ENCODE results near the gene PLEKHD1. TPM values are rescaled to one million over a fixed set of nuclear protein-coding genes. Genes with fewer than 3 reads are reported as not detected.

PLEKHD1 gene
- total RNA-seq, 5 donors from 2014 or later (not counting 1 experiment from before 2014, with no cell fraction given) = 0.28 to 0.61 (median 0.44) TPM

DNA sequence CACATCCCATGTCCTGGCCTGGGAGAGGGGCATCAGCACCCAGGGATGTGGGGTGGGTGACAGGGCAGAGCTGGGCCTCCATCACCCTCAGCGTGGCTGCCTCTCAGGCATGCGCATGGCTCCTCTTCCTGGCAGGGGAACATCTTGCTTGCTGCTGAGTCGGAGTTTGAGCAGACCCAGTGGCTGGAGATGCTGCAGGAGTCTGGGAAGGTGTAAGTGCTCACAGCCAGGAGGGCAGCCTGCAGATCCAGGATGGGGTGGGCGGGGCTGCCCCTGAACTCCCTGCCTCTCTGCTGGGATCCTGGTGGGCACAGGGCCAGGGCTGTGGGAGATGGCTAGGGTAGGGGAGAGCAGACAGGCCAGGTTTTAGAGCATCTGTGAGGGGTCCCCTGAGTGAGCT, 16.2 kb downstream of the PLEKHD1 start:
- ATAC-seq (replicated peaks in 1 of 4) (no peak), DNase-seq (no peak)
- Mint-ChIP-seq H3K27ac (no peak overlapping the region), H3K9me3 (no peaks in the 10 kb centered on the region), H3K4me1 (no peaks in the 10 kb centered on the region), H3K36me3 (no peaks in the 10 kb centered on the region), H3K27me3 (peaks cover 2 to 7% of the 10 kb centered on the region in 2 donors), H3K4me3 (no peak overlapping the region)
- Histone ChIP-seq H3K4me1 (ENCODE audit: control insufficient read depth in 1 of 2, extremely low read depth in 1 of 2, insufficient read depth in 2 of 2, low read length in 2 of 2) (no peaks in the 10 kb centered on the region), H3K27ac (ENCODE audit: low read length) (no peak overlapping the region), H3K27me3 (replicated peaks in 1 of 2; ENCODE audit: control insufficient read depth in 2 of 2, extremely low read depth in 1 of 2, insufficient read depth in 2 of 2, low read length in 1 of 2) (peaks cover 0 to 43% of the 10 kb centered on the region in 2 experiments), H3K36me3 (ENCODE audit: control insufficient read depth in 2 of 2, extremely low read depth in 1 of 2, insufficient read depth in 1 of 2, low read length in 1 of 2) (no peaks in the 10 kb centered on the region), H3K9me3 (no peaks in the 10 kb centered on the region), H3K4me3 (ENCODE audit: control insufficient read depth in 1 of 2, extremely low read depth in 1 of 2, low read length in 1 of 2) (no peak overlapping the region)
- CTCF ChIA-PET = no interaction called here
- 79% methylated on average over 4 of the region's 4 CpGs for WGBS (ENCODE audit: insufficient coverage)
- POLR2A ChIA-PET = no interaction called here

DNA sequence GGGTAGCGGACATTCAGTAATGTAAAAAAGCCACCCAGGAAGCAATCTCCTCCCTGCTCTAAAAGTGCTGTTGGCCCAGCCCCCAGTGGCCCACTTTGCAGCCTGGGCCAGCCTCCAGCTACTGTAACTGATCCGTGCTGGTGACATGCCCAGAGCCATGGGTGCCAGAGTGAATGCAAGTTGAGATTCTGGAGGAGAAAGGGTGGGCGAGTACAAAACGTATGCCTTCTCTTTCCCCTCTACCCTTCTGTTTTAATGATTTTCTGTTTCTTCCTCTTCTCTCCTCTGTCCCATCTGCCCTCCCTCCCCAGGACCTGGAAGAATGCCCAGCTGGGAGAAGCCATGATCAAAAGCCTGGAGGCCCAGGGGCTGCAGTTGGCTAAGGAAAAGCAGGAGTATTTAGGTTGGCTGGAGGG, 16.9 kb downstream of the PLEKHD1 start:
- 100% methylated on average over 1 of the region's 4 CpGs for WGBS (ENCODE audit: insufficient coverage)
- Histone ChIP-seq H3K9me3 (no peaks in the 10 kb centered on the region), H3K4me1 (ENCODE audit: control insufficient read depth in 1 of 2, extremely low read depth in 1 of 2, insufficient read depth in 2 of 2, low read length in 2 of 2) (no peaks in the 10 kb centered on the region), H3K36me3 (ENCODE audit: control insufficient read depth in 2 of 2, extremely low read depth in 1 of 2, insufficient read depth in 1 of 2, low read length in 1 of 2) (no peaks in the 10 kb centered on the region), H3K27me3 (replicated peaks in 1 of 2; ENCODE audit: control insufficient read depth in 2 of 2, extremely low read depth in 1 of 2, insufficient read depth in 2 of 2, low read length in 1 of 2) (peaks cover 0 to 40% of the 10 kb centered on the region in 2 experiments), H3K27ac (ENCODE audit: low read length) (no peak overlapping the region), H3K4me3 (ENCODE audit: control insufficient read depth in 1 of 2, extremely low read depth in 1 of 2, low read length in 1 of 2) (no peak overlapping the region)
- POLR2A ChIA-PET = no interaction called here
- no peaks in the 10 kb centered on the region for H3K9me3 Mint-ChIP-seq
- no peak overlapping the region for H3K27ac Mint-ChIP-seq
- no peak for ATAC-seq (replicated peaks in 1 of 4)
- no peaks in the 10 kb centered on the region for H3K4me1 Mint-ChIP-seq
- no peak overlapping the region for H3K4me3 Mint-ChIP-seq
- CTCF ChIA-PET = no interaction called here
- no peaks in the 10 kb centered on the region for H3K36me3 Mint-ChIP-seq
- peaks cover 0 to 7% of the 10 kb centered on the region in 2 donors for H3K27me3 Mint-ChIP-seq
- DNase-seq = no peak

DNA sequence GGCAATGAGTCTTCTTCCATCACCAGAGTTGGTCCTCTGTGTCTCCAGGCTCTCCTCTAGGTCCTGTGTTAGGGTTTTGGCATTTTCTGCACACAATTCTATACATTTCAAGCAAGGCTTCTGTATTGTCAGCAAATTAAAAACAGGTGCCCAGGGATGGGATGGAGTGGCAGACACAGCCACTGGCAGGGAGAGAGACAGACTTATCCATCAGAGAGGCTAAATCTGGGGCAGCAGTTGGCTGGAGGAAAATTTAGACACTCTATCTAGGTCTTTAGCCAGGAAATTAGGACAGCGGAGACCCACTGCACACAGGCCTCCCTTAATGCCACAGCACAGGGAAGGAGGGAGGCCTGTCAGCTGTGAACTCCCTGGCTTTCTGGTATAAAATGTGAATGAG, 20.2 kb downstream of the PLEKHD1 start:
- H3K27me3 ChIP-seq (replicated peaks in 1 of 2; ENCODE audit: control insufficient read depth in 2 of 2, extremely low read depth in 1 of 2, insufficient read depth in 2 of 2, low read length in 1 of 2) = peaks cover 0 to 27% of the 10 kb centered on the region in 2 experiments
- H3K27ac ChIP-seq (ENCODE audit: low read length) = no peak overlapping the region
- Mint-ChIP-seq H3K27me3 (peaks cover 0 to 5% of the 10 kb centered on the region in 2 donors), H3K4me1 (no peaks in the 10 kb centered on the region), H3K9me3 (no peaks in the 10 kb centered on the region), H3K36me3 (no peaks in the 10 kb centered on the region), H3K4me3 (no peak overlapping the region), H3K27ac (no peak overlapping the region)
- no peaks in the 10 kb centered on the region for H3K4me1 ChIP-seq (ENCODE audit: control insufficient read depth in 1 of 2, extremely low read depth in 1 of 2, insufficient read depth in 2 of 2, low read length in 2 of 2)
- no peak for DNase-seq
- no peak for ATAC-seq (replicated peaks in 1 of 4)
- POLR2A ChIA-PET = no interaction called here
- CTCF ChIA-PET = no interaction called here
- no peaks in the 10 kb centered on the region for H3K9me3 ChIP-seq
- H3K4me3 ChIP-seq (ENCODE audit: control insufficient read depth in 1 of 2, extremely low read depth in 1 of 2, low read length in 1 of 2) = no peak overlapping the region
- WGBS (ENCODE audit: insufficient coverage) = 100% methylated on average over 1 of the region's 1 CpG
- H3K36me3 ChIP-seq (ENCODE audit: control insufficient read depth in 2 of 2, extremely low read depth in 1 of 2, insufficient read depth in 1 of 2, low read length in 1 of 2) = no peaks in the 10 kb centered on the region

DNA sequence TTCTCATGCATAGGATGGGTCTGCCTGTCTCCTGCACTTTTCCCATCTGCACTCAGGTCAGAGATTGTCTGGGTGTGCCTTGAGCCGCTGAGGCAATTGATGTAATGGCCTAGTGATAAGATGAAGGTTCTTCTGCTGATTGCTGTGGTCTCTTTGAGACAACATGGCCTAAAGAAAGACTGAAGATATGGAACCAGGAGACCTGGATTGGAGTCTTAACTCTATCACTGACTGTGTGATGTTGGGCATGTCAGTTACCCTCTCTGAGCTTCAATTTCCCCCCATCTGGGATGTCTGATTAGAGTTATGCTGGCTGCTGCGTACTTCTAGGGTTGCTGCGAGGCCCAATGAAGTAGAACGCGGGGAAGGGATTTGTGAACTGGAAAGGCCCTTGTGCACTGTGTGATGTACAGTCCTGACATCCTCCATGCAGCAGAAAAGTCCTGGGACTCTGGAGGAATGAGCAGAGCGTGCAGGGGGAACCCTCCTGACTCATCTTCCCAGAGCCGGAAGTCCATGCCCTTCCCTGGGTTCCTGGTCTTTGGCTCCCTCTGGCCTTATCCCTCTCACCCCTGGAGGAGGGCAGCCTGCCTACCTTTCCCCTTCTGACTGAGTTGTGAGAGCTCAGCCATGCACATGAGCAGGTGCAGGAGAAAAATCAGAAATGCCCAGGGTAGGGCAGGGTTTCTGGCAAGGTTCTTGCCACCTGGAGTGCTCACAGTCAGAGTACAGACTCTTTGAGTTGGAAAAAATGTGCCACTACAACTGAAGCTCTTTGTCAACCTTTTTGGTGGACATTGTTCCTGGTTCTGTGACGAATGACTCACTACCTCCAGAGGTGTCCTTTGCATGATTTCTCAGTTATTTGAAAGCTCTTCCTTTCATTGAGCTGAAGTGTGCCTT, 21.1 kb downstream of the PLEKHD1 start:
- no peak for ATAC-seq (replicated peaks in 1 of 4)

DNA sequence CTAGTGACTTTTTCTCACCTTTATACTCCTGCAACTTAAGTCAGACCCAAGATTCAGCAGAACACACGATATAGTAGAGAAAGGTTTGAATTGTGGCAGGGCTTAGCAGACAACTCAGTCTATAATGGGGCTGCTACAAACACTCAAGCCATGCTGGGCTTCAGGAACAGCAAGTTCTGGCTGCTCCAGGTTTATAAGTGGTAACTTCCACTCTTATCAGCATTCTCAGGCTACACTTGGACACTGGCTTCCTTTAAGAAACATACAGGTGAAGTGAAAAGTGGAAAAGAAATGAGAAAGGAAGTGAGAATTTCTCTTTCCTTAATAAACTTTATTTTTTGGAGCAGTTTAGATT, 21.7 kb downstream of the PLEKHD1 start:
- H3K27me3 ChIP-seq (replicated peaks in 1 of 2; ENCODE audit: control insufficient read depth in 2 of 2, extremely low read depth in 1 of 2, insufficient read depth in 2 of 2, low read length in 1 of 2) = peaks cover 0 to 13% of the 10 kb centered on the region in 2 experiments
- Mint-ChIP-seq H3K4me1 (no peaks in the 10 kb centered on the region), H3K36me3 (no peaks in the 10 kb centered on the region), H3K9me3 (no peaks in the 10 kb centered on the region), H3K27me3 (peaks cover 0 to 3% of the 10 kb centered on the region in 2 donors), H3K27ac (no peak overlapping the region), H3K4me3 (no peak overlapping the region)
- CTCF ChIA-PET = no interaction called here
- H3K36me3 ChIP-seq (ENCODE audit: control insufficient read depth in 2 of 2, extremely low read depth in 1 of 2, insufficient read depth in 1 of 2, low read length in 1 of 2) = no peaks in the 10 kb centered on the region
- no peak overlapping the region for H3K4me3 ChIP-seq (ENCODE audit: control insufficient read depth in 1 of 2, extremely low read depth in 1 of 2, low read length in 1 of 2)
- H3K27ac ChIP-seq (ENCODE audit: low read length) = no peak overlapping the region
- no peaks in the 10 kb centered on the region for H3K4me1 ChIP-seq (ENCODE audit: control insufficient read depth in 1 of 2, extremely low read depth in 1 of 2, insufficient read depth in 2 of 2, low read length in 2 of 2)
- POLR2A ChIA-PET = no interaction called here
- DNase-seq (no peak), ATAC-seq (replicated peaks in 1 of 4) (no peak)
- WGBS (ENCODE audit: insufficient coverage) = no CpG with 5 or more reads among the region's 1 CpG
- no peaks in the 10 kb centered on the region for H3K9me3 ChIP-seq

More for the DNA sequence above, 21.1 kb downstream of the PLEKHD1 start:
- no peak overlapping the region for H3K4me3 Mint-ChIP-seq
- H3K36me3 Mint-ChIP-seq = no peaks in the 10 kb centered on the region
- Histone ChIP-seq H3K9me3 (no peaks in the 10 kb centered on the region), H3K36me3 (ENCODE audit: control insufficient read depth in 2 of 2, extremely low read depth in 1 of 2, insufficient read depth in 1 of 2, low read length in 1 of 2) (no peaks in the 10 kb centered on the region), H3K27ac (ENCODE audit: low read length) (no peak overlapping the region), H3K4me3 (ENCODE audit: control insufficient read depth in 1 of 2, extremely low read depth in 1 of 2, low read length in 1 of 2) (no peak overlapping the region), H3K4me1 (ENCODE audit: control insufficient read depth in 1 of 2, extremely low read depth in 1 of 2, insufficient read depth in 2 of 2, low read length in 2 of 2) (no peaks in the 10 kb centered on the region), H3K27me3 (replicated peaks in 1 of 2; ENCODE audit: control insufficient read depth in 2 of 2, extremely low read depth in 1 of 2, insufficient read depth in 2 of 2, low read length in 1 of 2) (peaks cover 0 to 19% of the 10 kb centered on the region in 2 experiments)
- no peak for DNase-seq
- no peaks in the 10 kb centered on the region for H3K9me3 Mint-ChIP-seq
- WGBS (ENCODE audit: insufficient coverage) = 53% methylated on average over 3 of the region's 8 CpGs
- ChIA-PET CTCF (no interaction called here), POLR2A (no interaction called here)
- peaks cover 0 to 5% of the 10 kb centered on the region in 2 donors for H3K27me3 Mint-ChIP-seq
- H3K4me1 Mint-ChIP-seq = no peaks in the 10 kb centered on the region
- H3K27ac Mint-ChIP-seq = no peak overlapping the region

DNA sequence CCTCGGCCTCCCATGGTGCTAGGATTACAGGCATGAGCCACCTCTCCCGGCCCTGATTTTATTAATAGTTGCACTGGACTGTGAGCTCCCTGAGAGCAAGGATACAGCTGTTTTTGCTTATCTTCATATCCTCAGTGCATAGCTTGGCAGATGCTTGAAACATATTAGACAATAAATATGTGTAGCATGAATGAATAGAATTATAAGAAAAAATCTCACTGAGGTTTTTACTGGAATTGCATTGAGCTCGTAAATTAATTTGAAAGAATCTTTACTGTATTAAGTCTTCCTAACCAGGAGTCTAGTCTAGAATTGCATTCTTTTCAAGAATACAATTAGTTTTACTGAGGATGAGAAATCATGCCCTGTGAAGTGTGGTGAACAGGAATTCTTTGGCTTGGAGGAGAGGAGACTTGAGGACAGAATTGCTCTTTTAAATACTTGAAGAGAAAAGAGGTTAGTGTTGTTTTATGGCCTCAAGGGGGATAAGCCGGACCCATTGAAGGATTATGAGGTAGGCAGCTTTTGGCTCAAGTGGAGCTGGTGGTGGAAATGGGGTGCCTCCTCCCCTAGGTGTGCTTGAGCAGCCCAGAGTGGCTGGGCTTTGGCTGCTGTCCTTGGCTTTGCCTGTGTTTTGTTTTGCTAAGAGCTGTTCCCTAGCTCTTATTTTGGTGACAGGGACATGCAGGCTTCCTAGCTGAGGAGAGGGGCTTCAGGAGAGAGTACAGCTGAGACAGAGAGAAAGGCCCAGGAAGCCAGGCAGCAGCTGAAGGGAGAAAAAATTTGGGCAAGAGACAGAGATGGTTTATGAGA, 34.0 kb downstream of the PLEKHD1 start:
- POLR2A ChIA-PET = interaction anchor here in 1 of 2 donors (0.6 kb wide), 1 partner anchor 12 kb away, joined by 3 read pairs; no protein-coding TSS in a partner anchor
- no peaks in the 10 kb centered on the region for H3K36me3 Mint-ChIP-seq
- H3K36me3 ChIP-seq (ENCODE audit: control insufficient read depth in 2 of 2, extremely low read depth in 1 of 2, insufficient read depth in 1 of 2, low read length in 1 of 2) = no peaks in the 10 kb centered on the region
- peaks cover 0 to 4% (median 0%) of the 10 kb centered on the region in 3 donors for H3K9me3 Mint-ChIP-seq
- no peaks in the 10 kb centered on the region for H3K4me1 ChIP-seq (ENCODE audit: control insufficient read depth in 1 of 2, extremely low read depth in 1 of 2, insufficient read depth in 2 of 2, low read length in 2 of 2)
- H3K27ac Mint-ChIP-seq = no peak overlapping the region
- no CpG with 5 or more reads among the region's 4 CpGs for WGBS (ENCODE audit: insufficient coverage)
- H3K9me3 ChIP-seq = no peaks in the 10 kb centered on the region
- no peaks in the 10 kb centered on the region for H3K4me1 Mint-ChIP-seq
- CTCF ChIA-PET = interaction anchor here in 1 of 2 donors (0.6 kb wide), 1 partner anchor 41 kb away, joined by 3 read pairs; no protein-coding TSS in a partner anchor
- ATAC-seq (replicated peaks in 1 of 4) = no peak
- H3K27me3 Mint-ChIP-seq = peaks cover 23 to 33% of the 10 kb centered on the region in 2 donors
- no peak overlapping the region for H3K4me3 Mint-ChIP-seq
- H3K27ac ChIP-seq (ENCODE audit: low read length) = no peak overlapping the region
- H3K27me3 ChIP-seq (replicated peaks in 1 of 2; ENCODE audit: control insufficient read depth in 2 of 2, extremely low read depth in 1 of 2, insufficient read depth in 2 of 2, low read length in 1 of 2) = peaks cover 0 to 23% of the 10 kb centered on the region in 2 experiments
- no peak for DNase-seq
- H3K4me3 ChIP-seq (ENCODE audit: control insufficient read depth in 1 of 2, extremely low read depth in 1 of 2, low read length in 1 of 2) = no peak overlapping the region
